Endometrial microvascular endothelial cells (primary cell): ENCODE measurements around the gene SLC4A9. TPM values are rescaled to one million over a fixed set of nuclear protein-coding genes. Genes with fewer than 3 reads are reported as not detected.

Experiments
- in situ Hi-C: cut with HindIII; loops from 2 replicates; pipeline ENCODE4 v1.10.0; 2017; ENCODE audit warnings: low sequenced_read_pairs, low pct_unique_long_range_greater_than_20kb; ENCODE audit errors: inconsistent ontology term
- total RNA-seq: library from RNA; depleted of rRNA; stranded (reverse); fragments of >200 nt; gene quantifications from one replicate; pipeline ENCODE4 v1.2.3, GENCODE V29; 2015; ENCODE audit errors: inconsistent ontology term

Gene SLC4A9
- total RNA-seq, 1 donor from 2014 or later, result not detected

GRCh38 chr5:140336388-140336787, 23.6 kb upstream of the SLC4A9 start:
- in situ Hi-C loops, result loop anchor here (25.0 kb wide), 1 partner anchor 226 kb away; the partner anchor contains the start of genes APBB3, SLC35A4 and SRA1

GRCh38 chr5:140337880-140338279, 22.1 kb upstream of the SLC4A9 start:
- in situ Hi-C loops, result loop anchor here (25.0 kb wide), 1 partner anchor 224 kb away; the partner anchor contains the start of genes APBB3, SLC35A4 and SRA1

- in situ Hi-C loops, result loop anchor here (25.0 kb wide), 1 partner anchor 224 kb away; the partner anchor contains the start of genes APBB3, SLC35A4 and SRA1
These were observed 21.7 kb upstream of the SLC4A9 start for GRCh38 chr5:140338336-140338735.

- in situ Hi-C loops, result loop anchor here (25.0 kb wide), 1 partner anchor 223 kb away; the partner anchor contains the start of genes APBB3, SLC35A4 and SRA1
These were observed 21.1 kb upstream of the SLC4A9 start for GRCh38 chr5:140338908-140339307.

GRCh38 chr5:140339636-140340035, 20.4 kb upstream of the SLC4A9 start:
- in situ Hi-C loops, result loop anchor here (25.0 kb wide), 1 partner anchor 223 kb away; the partner anchor contains the start of genes APBB3, SLC35A4 and SRA1

- in situ Hi-C loops, result loop anchor here (25.0 kb wide), 1 partner anchor 222 kb away; the partner anchor contains the start of genes APBB3, SLC35A4 and SRA1
These were observed 19.3 kb upstream of the SLC4A9 start for GRCh38 chr5:140340605-140341121.

GRCh38 chr5:140341591-140341990, 18.4 kb upstream of the SLC4A9 start:
- in situ Hi-C loops, result loop anchor here (25.0 kb wide), 1 partner anchor 221 kb away; the partner anchor contains the start of genes APBB3, SLC35A4 and SRA1

- in situ Hi-C loops, result loop anchor here (25.0 kb wide), 1 partner anchor 220 kb away; the partner anchor contains the start of genes APBB3, SLC35A4 and SRA1
These were observed 17.7 kb upstream of the SLC4A9 start for GRCh38 chr5:140342287-140342686.

- in situ Hi-C loops, result loop anchor here (25.0 kb wide), 1 partner anchor 219 kb away; the partner anchor contains the start of genes APBB3, SLC35A4 and SRA1
These were observed 17.1 kb upstream of the SLC4A9 start for GRCh38 chr5:140342896-140343295.

- in situ Hi-C loops, result loop anchor here (25.0 kb wide), 1 partner anchor 218 kb away; the partner anchor contains the start of genes APBB3, SLC35A4 and SRA1
These were observed 16.1 kb upstream of the SLC4A9 start for GRCh38 chr5:140343849-140344248.

- in situ Hi-C loops, result loop anchor here (25.0 kb wide), 1 partner anchor 217 kb away; the partner anchor contains the start of genes APBB3, SLC35A4 and SRA1
These were observed 15.1 kb upstream of the SLC4A9 start for GRCh38 chr5:140344683-140345423.

GRCh38 chr5:140345919-140346347, 14.1 kb upstream of the SLC4A9 start:
- in situ Hi-C loops, result loop anchor here (25.0 kb wide), 1 partner anchor 216 kb away; the partner anchor contains the start of genes APBB3, SLC35A4 and SRA1

- in situ Hi-C loops, result loop anchor here (25.0 kb wide), 1 partner anchor 216 kb away; the partner anchor contains the start of genes APBB3, SLC35A4 and SRA1
These were observed 13.4 kb upstream of the SLC4A9 start, which contains the start of gene HBEGF for GRCh38 chr5:140346348-140347221. Gene HBEGF (minus strand): TSS chr5:140346603. CDS start chr5:140346328, 275 bp downstream.

GRCh38 chr5:140347360-140347759, 12.6 kb upstream of the SLC4A9 start:
- in situ Hi-C loops, result loop anchor here (25.0 kb wide), 1 partner anchor 215 kb away; the partner anchor contains the start of genes APBB3, SLC35A4 and SRA1

- in situ Hi-C loops, result loop anchor here (25.0 kb wide), 1 partner anchor 214 kb away; the partner anchor contains the start of genes APBB3, SLC35A4 and SRA1
These were observed 11.9 kb upstream of the SLC4A9 start for GRCh38 chr5:140348104-140348503.

GRCh38 chr5:140349244-140349643, 10.8 kb upstream of the SLC4A9 start:
- in situ Hi-C loops, result loop anchor here (25.0 kb wide), 1 partner anchor 213 kb away; the partner anchor contains the start of genes APBB3, SLC35A4 and SRA1

GRCh38 chr5:140351609-140352334, 8.2 kb upstream of the SLC4A9 start:
- in situ Hi-C loops, result no loop called here
